Activated CD4-positive, alpha-beta T cell treated with anti-CD3 and anti-CD28 coated beads, Interleukin-2, amount 50 U/mL, for 48 hours (primary cell): Measurements from ENCODE around the gene BNIP1.

Source experiments
- DNase-seq, 2 experiments: peaks; one replicate each; pipeline ENCODE4 v3.0.0-alpha.2; 2020

BNIP1 gene

GRCh38 chr5:173172166-173172565 is 27.8 kb downstream of the BNIP1 start:
- DNase-seq = no peak

- no peak for DNase-seq
Measured at GRCh38 chr5:173175523-173175922, 31.2 kb downstream of the BNIP1 start.

DNA sequence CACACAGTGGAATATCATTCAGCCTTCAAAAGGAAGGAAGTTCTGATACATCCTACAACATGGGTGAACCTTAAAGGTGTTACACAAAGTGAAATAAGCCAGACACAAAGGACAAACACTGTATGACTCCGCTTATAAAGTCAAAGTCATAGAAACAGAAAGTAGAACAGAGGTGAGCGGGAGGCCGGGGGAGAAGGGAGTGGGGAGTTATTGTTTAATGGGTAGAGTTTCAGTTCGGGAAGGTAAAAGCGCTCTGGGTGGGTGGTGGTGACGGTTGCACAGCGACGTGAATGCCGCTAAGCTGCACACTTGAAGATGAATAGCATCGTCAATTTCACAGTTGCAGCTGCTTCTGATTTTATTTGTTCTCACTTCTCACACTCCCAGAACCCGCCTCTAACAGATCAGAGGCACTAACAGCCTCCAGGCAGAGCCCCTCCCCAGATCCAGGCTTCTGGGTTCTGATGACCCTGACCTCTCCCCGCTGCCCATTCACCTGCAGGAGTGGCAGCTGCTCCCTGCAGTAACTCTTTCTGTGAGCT is 34.1 kb downstream of the BNIP1 start:
- peak; percentile 13 to 16 for DNase-seq

- no peak for DNase-seq
Measured at GRCh38 chr5:173180331-173180730, 36.0 kb downstream of the BNIP1 start.

DNA sequence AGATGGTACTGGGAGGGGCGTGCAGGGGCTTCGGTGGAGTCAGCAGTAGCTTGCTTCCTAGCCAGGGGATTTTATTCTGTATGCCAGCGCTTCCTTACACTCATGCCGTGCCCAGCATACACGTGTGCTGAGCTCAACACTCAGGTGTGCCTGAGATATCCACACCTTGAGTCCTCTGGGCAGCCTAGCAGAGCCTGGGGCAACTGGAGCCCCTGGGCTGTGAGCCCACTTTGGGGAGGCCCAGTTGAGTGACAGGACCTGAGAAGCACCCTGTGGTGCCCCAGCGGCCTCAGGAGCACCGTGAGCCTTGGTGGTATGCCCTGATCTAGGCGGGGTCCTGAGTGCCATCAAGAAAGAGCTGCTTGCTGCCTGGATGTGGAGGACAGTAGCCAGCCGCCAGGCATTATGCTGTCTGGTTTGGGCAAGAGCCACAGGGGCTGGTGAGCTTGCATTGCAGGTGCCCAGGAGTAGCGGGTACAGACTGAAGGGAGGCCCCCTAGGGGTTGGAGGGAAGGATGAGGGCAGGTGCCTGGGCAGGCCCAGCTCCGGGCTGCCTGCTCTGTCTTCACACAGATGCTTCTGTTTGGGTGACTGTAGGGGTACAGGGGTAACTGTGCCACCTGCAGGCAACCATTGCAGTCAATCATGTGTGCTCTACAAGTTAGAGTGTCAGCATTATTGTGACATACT is 42.9 kb downstream of the BNIP1 start:
- DNase-seq = peak in 1 of 2 experiments; percentile 8

DNA sequence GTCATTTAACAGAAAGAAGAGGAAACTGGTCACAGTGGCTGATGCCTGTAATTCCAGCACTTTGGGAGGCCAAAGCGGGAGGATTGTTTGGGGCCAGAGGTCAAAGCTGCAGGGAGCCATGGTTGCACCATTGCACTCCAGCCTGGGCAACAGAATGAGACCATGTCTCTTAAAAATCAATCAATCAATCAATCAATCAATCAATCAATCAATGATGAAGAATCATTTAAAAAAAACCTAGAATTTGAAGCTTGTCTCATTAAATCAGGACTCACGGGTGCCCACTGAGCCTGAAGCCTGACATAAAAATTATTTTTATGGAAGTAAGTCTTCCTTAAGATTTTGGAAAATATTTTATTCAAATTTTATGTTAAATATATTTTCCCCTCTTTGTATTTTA is 43.9 kb downstream of the BNIP1 start:
- no peak for DNase-seq

- no peak for DNase-seq
Measured at GRCh38 chr5:173191015-173191414, 46.7 kb downstream of the BNIP1 start.

- no peak for DNase-seq
Measured at GRCh38 chr5:173191561-173191960, 47.2 kb downstream of the BNIP1 start.

DNA sequence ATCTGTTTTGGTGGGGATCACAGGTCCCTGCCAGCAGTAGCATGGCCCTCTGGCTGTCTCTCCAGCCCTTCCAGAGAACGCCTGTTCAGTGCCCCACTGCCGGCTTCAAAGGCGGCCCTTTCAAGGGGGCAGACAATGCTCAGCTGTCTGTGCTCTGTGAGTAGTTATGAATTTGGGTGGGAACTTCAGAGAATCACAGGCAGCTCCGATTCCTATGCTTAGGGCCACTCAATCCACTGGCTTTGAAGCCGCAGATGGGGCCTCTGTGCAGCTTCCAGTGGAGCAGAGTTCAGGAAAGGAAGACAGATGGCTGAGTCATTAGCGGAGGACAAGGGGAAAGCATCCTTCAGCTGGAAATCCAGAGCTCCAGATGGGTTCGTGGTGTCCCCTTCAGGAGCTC is 48.2 kb downstream of the BNIP1 start:
- no peak for DNase-seq

GRCh38 chr5:173196133-173196952 is 52.0 kb downstream of the BNIP1 start:
- no peak for DNase-seq

DNA sequence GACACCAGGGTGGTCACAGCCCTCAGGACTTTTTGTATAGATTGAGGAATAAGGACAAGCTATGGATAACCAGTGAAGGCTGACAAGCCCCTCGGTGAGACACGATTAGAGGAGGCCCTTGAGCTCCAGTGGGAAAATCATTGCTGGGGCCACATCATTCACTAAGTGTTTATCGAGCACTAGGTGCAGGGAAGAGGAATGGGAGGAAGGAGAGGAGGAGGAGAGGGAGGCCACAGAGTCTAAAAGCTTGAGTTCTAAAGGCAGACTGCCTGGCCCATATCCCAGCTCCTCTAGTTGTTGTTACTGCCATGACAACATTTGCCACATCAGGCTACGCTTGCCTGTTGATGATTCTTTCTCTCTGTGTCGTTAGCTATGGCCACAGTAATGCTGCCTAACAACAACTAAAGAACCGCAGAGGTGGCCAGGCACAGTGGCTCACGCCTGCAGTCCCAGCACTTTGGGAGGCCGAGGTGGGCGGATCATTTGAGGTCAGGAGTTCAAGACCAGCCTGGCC is 53.1 kb downstream of the BNIP1 start:
- no peak for DNase-seq

DNA sequence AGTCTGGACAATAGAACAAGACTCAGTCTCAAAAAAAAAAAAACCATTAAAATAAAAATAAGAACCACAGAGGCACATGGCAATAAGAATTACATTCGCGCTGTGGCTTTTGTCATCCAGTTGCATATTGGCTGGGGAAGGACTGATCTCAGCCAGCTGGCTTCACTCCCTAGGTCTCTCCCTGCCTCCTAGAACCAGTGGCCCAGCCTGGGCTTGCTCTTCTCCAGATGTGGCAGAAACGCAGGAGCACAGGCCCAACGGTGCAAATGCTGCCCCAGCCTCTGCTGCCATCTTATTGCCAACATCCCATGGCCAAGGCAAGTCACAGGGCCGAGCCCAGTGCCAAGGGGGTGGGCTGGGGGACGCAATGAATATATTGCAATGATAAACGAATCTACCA is 53.7 kb downstream of the BNIP1 start:
- DNase-seq = no peak

DNA sequence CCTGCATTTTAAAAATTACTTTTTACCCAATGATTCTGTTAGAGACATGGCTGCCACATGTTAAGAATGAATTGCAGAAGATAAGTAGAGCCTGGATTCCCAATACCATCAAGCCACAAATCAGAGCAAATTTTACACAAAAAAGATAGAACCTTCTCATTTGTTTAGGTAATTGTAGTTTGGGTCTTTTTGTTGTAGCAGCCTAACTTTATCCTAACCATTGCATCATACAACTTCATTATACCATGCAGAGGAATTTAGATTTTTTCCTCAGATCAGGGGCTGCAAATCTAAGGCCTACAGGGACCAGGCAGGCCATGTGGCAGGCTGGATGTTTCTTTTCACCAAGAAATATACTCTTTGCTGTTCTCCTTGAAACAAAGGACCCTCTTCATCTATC is 56.0 kb downstream of the BNIP1 start:
- DNase-seq = no peak

- DNase-seq = no peak
Measured at GRCh38 chr5:173201636-173202265, 57.4 kb downstream of the BNIP1 start.

GRCh38 chr5:173202266-173202875 is 58.0 kb downstream of the BNIP1 start:
- DNase-seq = no peak

- peak in 1 of 2 experiments; percentile 8 for DNase-seq
Measured at GRCh38 chr5:173204185-173204979, 60.1 kb downstream of the BNIP1 start.

GRCh38 chr5:173205916-173206315 is 61.6 kb downstream of the BNIP1 start:
- DNase-seq = no peak

DNA sequence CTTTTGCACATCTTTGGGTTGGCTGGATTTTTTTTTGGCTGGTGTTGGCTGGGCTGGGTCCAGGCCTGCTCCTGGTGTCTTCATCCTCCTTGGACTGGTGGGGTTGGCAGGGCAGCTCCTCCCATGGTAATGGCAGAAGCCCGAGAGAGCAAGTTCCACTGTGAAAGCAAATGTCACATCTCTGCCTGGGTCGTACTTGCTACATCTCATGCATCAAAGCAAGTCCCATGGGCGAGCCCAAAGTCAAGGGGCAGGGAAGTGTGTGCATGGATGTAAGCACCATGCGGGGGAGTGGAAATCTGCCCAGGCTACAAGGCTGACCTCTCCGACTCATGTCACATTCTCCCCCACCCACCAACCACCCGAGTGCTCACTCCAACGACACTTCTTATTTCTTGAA is 64.0 kb downstream of the BNIP1 start:
- no peak for DNase-seq

DNA sequence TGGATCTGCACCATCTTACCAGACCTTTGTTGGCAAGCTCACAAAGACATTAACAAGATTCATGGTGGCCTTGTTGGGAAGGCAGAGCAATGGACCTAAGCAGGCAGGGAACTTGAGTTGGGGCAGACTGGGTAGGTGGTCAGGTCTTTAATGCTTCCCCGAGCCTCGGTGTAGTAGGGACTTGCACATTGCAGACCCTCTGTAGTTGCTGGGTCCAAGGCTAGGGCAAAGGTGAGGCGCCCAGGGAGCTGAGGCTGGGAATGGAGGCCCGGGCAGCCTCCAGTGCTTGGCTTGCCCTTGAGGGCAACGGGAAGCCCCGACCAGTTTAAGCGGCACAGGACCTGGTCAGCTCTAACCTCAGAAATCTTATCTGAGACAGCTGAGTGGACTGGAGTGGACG is 66.5 kb downstream of the BNIP1 start:
- DNase-seq = no peak

DNA sequence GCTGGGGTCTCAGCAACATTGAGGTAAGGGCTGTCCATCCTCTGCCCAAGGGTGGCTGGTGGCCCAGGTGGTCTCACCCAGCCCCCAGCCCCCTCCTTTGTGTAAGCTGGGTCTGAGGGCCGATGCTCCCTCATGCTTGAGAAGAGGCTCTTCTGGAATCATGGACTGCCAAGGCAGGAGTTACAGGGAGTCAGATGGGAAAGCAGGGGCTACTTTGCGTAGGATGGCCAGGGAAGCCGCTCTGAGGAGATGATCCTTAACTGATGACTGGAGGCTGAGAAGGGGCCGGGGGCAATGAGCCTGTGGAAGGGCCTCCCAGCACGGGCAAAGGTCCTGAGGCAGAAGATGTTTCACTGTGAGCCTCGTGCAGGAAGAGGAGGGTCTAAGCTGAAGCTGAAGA is 67.0 kb downstream of the BNIP1 start:
- DNase-seq = no peak

DNA sequence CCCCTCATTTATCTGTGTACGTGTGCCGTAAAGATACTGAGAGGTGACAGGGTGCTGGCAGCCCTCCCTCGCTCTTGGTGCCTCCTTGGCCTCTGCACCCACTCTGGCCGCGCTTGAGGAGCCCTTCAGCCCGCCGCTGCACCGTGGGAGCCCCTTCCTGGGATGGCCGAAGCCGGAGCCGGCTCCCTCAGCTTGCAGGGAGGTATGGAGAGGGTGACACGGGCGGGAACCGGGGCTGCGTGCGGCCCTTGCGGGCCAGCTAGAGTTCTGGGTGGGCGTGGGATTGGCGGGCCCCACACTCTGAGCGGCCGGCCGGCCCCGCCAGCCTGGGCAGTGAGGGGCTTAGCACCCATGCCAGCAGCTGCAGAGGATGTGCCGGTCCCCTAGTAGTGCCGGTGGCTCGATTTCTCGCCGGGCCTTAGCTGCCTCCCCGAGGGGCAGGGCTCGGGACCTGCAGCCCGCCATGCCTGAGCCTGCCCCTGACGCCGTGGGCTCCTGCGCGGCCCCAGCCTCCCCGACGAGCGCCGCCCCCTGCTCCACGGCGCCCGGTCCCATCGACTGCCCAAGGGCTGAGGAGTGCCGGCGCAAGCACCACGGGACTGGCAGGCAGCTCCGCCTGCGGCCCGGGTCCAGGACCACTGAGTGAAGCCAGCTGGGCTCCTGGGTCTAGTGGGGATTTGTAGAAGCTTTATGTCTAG is 69.1 kb downstream of the BNIP1 start:
- no peak for DNase-seq
